Measurements from ENCODE around the gene ADO. TPM values are rescaled to one million over a fixed set of nuclear protein-coding genes. Genes with fewer than 3 reads are reported as not detected.

Gene ADO
- total RNA-seq, 1 experiment from 2014 or later: 29.3 TPM

- ATAC-seq (no peak), DNase-seq (ENCODE audit: low spot score) (no peak)
- peaks cover 30% of the 10 kb centered on the region for H3K4me1 Mint-ChIP-seq
- ChIA-PET CTCF (interaction anchor here (1.2 to 5.9 kb wide), 6 partner anchors 10 to 905 kb away, joined by 3 to 99 read pairs (median 3); partner anchors contain the start of gene ADO), POLR2A (interaction anchor here (1.5 to 3.4 kb wide), 2 partner anchors 10 to 13 kb away, joined by 6 to 28 read pairs; partner anchors contain the start of gene ADO)
- peak overlapping the region; percentile 95 for H3K4me3 Mint-ChIP-seq
- H3K27ac Mint-ChIP-seq: no peak overlapping the region
- H3K27me3 Mint-ChIP-seq (ENCODE audit: low read depth): peaks cover 87% of the 10 kb centered on the region
- H3K9me3 Mint-ChIP-seq: no peaks in the 10 kb centered on the region
- no peaks in the 10 kb centered on the region for H3K36me3 Mint-ChIP-seq
- TF ChIP-seq HMGXB4 (CRISPR knock-in tag; IDR thresholded peaks at IDR 0.05) (peak; percentile 50; the same call in 1 of the 2 replicates), ZNF219 (CRISPR knock-in tag; IDR thresholded peaks at IDR 0.05; ENCODE audit: borderline replicate concordance) (0 out of 2 replicates have a peak, but pooled peaks have one; percentile 40), MAX (CRISPR knock-in tag; IDR thresholded peaks at IDR 0.05) (peak; percentile 70), PRDM15 (CRISPR knock-in tag; IDR thresholded peaks at IDR 0.05) (peak; percentile 70), ZNF425 (CRISPR knock-in tag; conservative IDR thresholded peaks at IDR 0.05) (no peak), IRF2 (CRISPR knock-in tag; IDR thresholded peaks at IDR 0.05; ENCODE audit: borderline replicate concordance, low read depth) (no peak), ZNF423 (CRISPR knock-in tag; IDR thresholded peaks at IDR 0.05) (0 out of 2 replicates have a peak, but pooled peaks have one; percentile 9), NFYB (CRISPR knock-in tag; conservative IDR thresholded peaks at IDR 0.05; ENCODE audit: low read depth) (0 out of 2 replicates have a peak, but pooled peaks have one; percentile 18)
These were observed 11.0 kb downstream of the ADO start for GRCh38 chr10:62815381-62816075.

GRCh38 chr10:62816076-62816330 is 11.5 kb downstream of the ADO start:
- TF ChIP-seq ATF6 (CRISPR knock-in tag; IDR thresholded peaks at IDR 0.05) (no peak), NR1H2 (CRISPR knock-in tag; IDR thresholded peaks at IDR 0.05) (no peak), FOXP4 (CRISPR knock-in tag; IDR thresholded peaks at IDR 0.05) (no peak), ZBTB21 (CRISPR knock-in tag; IDR thresholded peaks at IDR 0.05; ENCODE audit: borderline replicate concordance) (no peak), ZBTB43 (CRISPR knock-in tag; IDR thresholded peaks at IDR 0.05) (no peak)
- no peaks in the 10 kb centered on the region for H3K36me3 Mint-ChIP-seq
- no peak overlapping the region for H3K27ac Mint-ChIP-seq

More at GRCh38 chr10:62816076-62816330, 11.5 kb downstream of the ADO start:
- POLR2A ChIA-PET: interaction anchor here (1.5 to 3.4 kb wide), 2 partner anchors 11 to 13 kb away, joined by 6 to 28 read pairs; partner anchors contain the start of gene ADO
- Mint-ChIP-seq H3K4me1 (peaks cover 30% of the 10 kb centered on the region), H3K27me3 (ENCODE audit: low read depth) (peaks cover 92% of the 10 kb centered on the region), H3K9me3 (no peaks in the 10 kb centered on the region), H3K4me3 (peak overlapping the region; percentile 95)
- CTCF ChIA-PET: interaction anchor here (1.2 to 5.9 kb wide), 7 partner anchors 10 to 904 kb away, joined by 3 to 99 read pairs (median 3); partner anchors contain the start of gene ADO
- ATAC-seq (no peak), DNase-seq (ENCODE audit: low spot score) (no peak)

All from WTC11 (cell line).